ENCODE results near the gene PLCL1. TPM values are rescaled to one million over a fixed set of nuclear protein-coding genes. Genes with fewer than 3 reads are reported as not detected.

The PLCL1 gene
- 1 to 10 TPM; 2.0 to 2.9 TPM for total RNA-seq

- H3K27ac ChIP-seq = peak within 1 kb of the TSS in 3 of 4 donors; percentile 58 to 62 (median 59)
- DNase-seq = peak; percentile 87 to 94 (median 92)
- peaks cover 19% of the 10 kb centered on the region for H3K4me1 ChIP-seq
- WGBS, 2 donors = 0 to 1% methylated on average over 23 to 50 of the region's 50 CpGs
- no peaks in the 10 kb centered on the region for H3K27me3 ChIP-seq
- TF ChIP-seq CTCF (IDR thresholded peaks at IDR 0.05) (peak in 4 of 7 experiments; percentile 3 to 42 (median 26)), POLR2A (IDR thresholded peaks at IDR 0.05) (peak in 2 of 3 donors; percentile 15 to 23)
- no peaks in the 10 kb centered on the region for H3K36me3 ChIP-seq (replicated peaks in 1 of 2; ENCODE audit: insufficient read depth in 1 of 2, low read depth in 2 of 2)
- intact Hi-C loops (cut with DNase I) = loop anchor here (5.0 kb wide), 1 partner anchor 488 kb away; no protein-coding TSS in a partner anchor
- no peaks in the 10 kb centered on the region for H3K9me3 ChIP-seq
- peak within 1 kb of the TSS; percentile 34 to 77 for H3K4me3 ChIP-seq
- peak; percentile 98 for ATAC-seq
These were observed at the start of gene PLCL1 for GRCh38 chr2:197804049-197804757. PLCL1 (plus strand) TSS chr2:197804593.

GRCh38 chr2:197759013-197759412 is 45.4 kb upstream of the PLCL1 start:
- Histone ChIP-seq H3K27ac (no peak overlapping the region), H3K4me3 (no peak overlapping the region), H3K27me3 (no peaks in the 10 kb centered on the region), H3K36me3 (replicated peaks in 1 of 2; ENCODE audit: insufficient read depth in 1 of 2, low read depth in 2 of 2) (no peaks in the 10 kb centered on the region), H3K9me3 (peaks cover 0 to 6% (median 0%) of the 10 kb centered on the region in 3 donors), H3K4me1 (no peaks in the 10 kb centered on the region)
- WGBS, 2 donors = 52 to 64% methylated on average over 3 to 4 of the region's 4 CpGs
- TF ChIP-seq CTCF (IDR thresholded peaks at IDR 0.05) (no peak), POLR2A (IDR thresholded peaks at IDR 0.05) (no peak)
- DNase-seq = no peak
- ATAC-seq = no peak
- intact Hi-C loops (cut with DNase I) = no loop called here

GRCh38 chr2:197759625-197760292 is 44.6 kb upstream of the PLCL1 start:
- DNase-seq (no peak), ATAC-seq (no peak)
- Histone ChIP-seq H3K4me1 (no peaks in the 10 kb centered on the region), H3K27me3 (no peaks in the 10 kb centered on the region), H3K36me3 (replicated peaks in 1 of 2; ENCODE audit: insufficient read depth in 1 of 2, low read depth in 2 of 2) (no peaks in the 10 kb centered on the region), H3K9me3 (peaks cover 0 to 6% (median 0%) of the 10 kb centered on the region in 3 donors), H3K4me3 (no peak overlapping the region), H3K27ac (no peak overlapping the region)
- 45% methylated on average over 11 of the region's 11 CpGs; no CpG with 5 or more reads in 1 of the 2 donors for WGBS, 2 donors
- intact Hi-C loops (cut with DNase I) = no loop called here
- TF ChIP-seq POLR2A (IDR thresholded peaks at IDR 0.05) (no peak), CTCF (IDR thresholded peaks at IDR 0.05) (no peak)

- ATAC-seq (no peak), DNase-seq (no peak)
- intact Hi-C loops (cut with DNase I) = no loop called here
- 87% methylated on average over 3 of the region's 3 CpGs; no CpG with 5 or more reads in 1 of the 2 donors for WGBS, 2 donors
- Histone ChIP-seq H3K27me3 (no peaks in the 10 kb centered on the region), H3K4me3 (no peak overlapping the region), H3K27ac (no peak overlapping the region), H3K4me1 (no peaks in the 10 kb centered on the region), H3K36me3 (replicated peaks in 1 of 2; ENCODE audit: insufficient read depth in 1 of 2, low read depth in 2 of 2) (no peaks in the 10 kb centered on the region), H3K9me3 (peaks cover 0 to 6% (median 0%) of the 10 kb centered on the region in 3 donors)
- TF ChIP-seq CTCF (IDR thresholded peaks at IDR 0.05) = no peak
- TF ChIP-seq POLR2A (IDR thresholded peaks at IDR 0.05) = no peak
These were observed 44.1 kb upstream of the PLCL1 start for GRCh38 chr2:197760293-197760657.
